B cell (primary cell): Measurements from ENCODE around the gene CCDC196.

ENCODE experiments used
- CTCF ChIP-seq: fragments of 200-600 bp; IDR thresholded peaks from one replicate; pipeline ENCODE4 v1.8.0; 2022; ENCODE audit warnings: antibody characterized with exemption, mild to moderate bottlenecking
- EZH2 ChIP-seq: IDR thresholded peaks from 2 replicates; pipeline ENCODE4 v1.6.1; 2012; ENCODE audit warnings: borderline replicate concordance, low read depth, mild to moderate bottlenecking, moderate library complexity, low read length; ENCODE audit not compliant: insufficient read depth, poor library complexity, severe bottlenecking

GRCh38 chr14:66482873-66483272, 3.3 kb upstream of the CCDC196 start:
- TF ChIP-seq CTCF (no peak), EZH2 (no peak)
